Fibroblast of lung (primary cell): ENCODE results near the gene KCNE2. TPM values are rescaled to one million over a fixed set of nuclear protein-coding genes. Genes with fewer than 3 reads are reported as not detected.

ENCODE experiments used
- DNase-seq, 2 donors: peaks; one replicate each; pipeline versions ENCODE4 v3.0.0 to v3.0.0-alpha.2; 2010; ENCODE audit warnings: low read depth in 2 of 2
- H2AFZ ChIP-seq: 2 replicates; pipeline ENCODE4 v1.5.1; 2012; ENCODE audit warnings: low read length, control low read depth, inconsistent platforms
- H3K27ac ChIP-seq: 2 replicates; pipeline ENCODE4 v1.5.1; 2011; ENCODE audit warnings: low read length, control low read depth; ENCODE audit not compliant: insufficient read depth
- H3K27me3 ChIP-seq: 2 replicates; pipeline ENCODE4 v1.5.1; 2011; ENCODE audit warnings: mild to moderate bottlenecking, low read length; ENCODE audit not compliant: control insufficient read depth, insufficient read depth
- H3K36me3 ChIP-seq: 2 replicates; pipeline ENCODE4 v1.5.1; 2011; ENCODE audit warnings: low read length; ENCODE audit not compliant: control insufficient read depth, insufficient read depth
- H3K4me1 ChIP-seq: 2 replicates; pipeline ENCODE4 v1.5.1; 2011; ENCODE audit warnings: low read length; ENCODE audit not compliant: control insufficient read depth, insufficient read depth; ENCODE audit errors: extremely low read depth
- H3K4me2 ChIP-seq: 2 replicates; pipeline ENCODE4 v1.5.1; 2011; ENCODE audit warnings: low read length, control low read depth; ENCODE audit not compliant: insufficient read depth; ENCODE audit errors: extremely low read depth
- H3K4me3 ChIP-seq, 4 experiments: fragments of 200-600 bp in 1 of 4; sonication (generic) in 1 of 4; replicated peaks in 1 of 4; 2 replicates each; pipeline ENCODE4 v1.5.1; 2011 to 2016; ENCODE audit warnings: low read length in 4 of 4, low read depth in 3 of 4, mild to moderate bottlenecking in 3 of 4, control low read depth in 2 of 4, inconsistent platforms in 1 of 4, mixed read lengths in 1 of 4; ENCODE audit not compliant: insufficient read depth in 1 of 4; ENCODE audit errors: control extremely low read depth in 1 of 4
- H3K79me2 ChIP-seq: 2 replicates; pipeline ENCODE4 v1.5.1; 2012; ENCODE audit warnings: mild to moderate bottlenecking, low read length, inconsistent platforms; ENCODE audit not compliant: control insufficient read depth, insufficient read depth
- H3K9ac ChIP-seq: 2 replicates; pipeline ENCODE4 v1.5.1; 2011; ENCODE audit warnings: mild to moderate bottlenecking, low read length, control low read depth; ENCODE audit not compliant: insufficient read depth
- H3K9me3 ChIP-seq: 2 replicates; pipeline ENCODE4 v1.5.1; 2012; ENCODE audit warnings: low read depth, low read length; ENCODE audit not compliant: control insufficient read depth, insufficient read depth
- H4K20me1 ChIP-seq: 2 replicates; pipeline ENCODE4 v1.5.1; 2011; ENCODE audit warnings: low read length; ENCODE audit not compliant: control insufficient read depth, insufficient read depth; ENCODE audit errors: extremely low read depth
- CTCF ChIP-seq, 2 donors: IDR thresholded peaks in 1 of 2; conservative IDR thresholded peaks in 1 of 2; 1 replicate in 1 of 2; 2 replicates in 1 of 2; pipeline ENCODE4 v1.5.1; 2011 to 2012; ENCODE audit warnings: low read length in 2 of 2, control low read depth in 1 of 2, inconsistent platforms in 1 of 2, low read depth in 1 of 2, mild to moderate bottlenecking in 1 of 2
- EZH2 ChIP-seq: IDR thresholded peaks from 2 replicates; pipeline ENCODE4 v1.5.1; 2012; ENCODE audit warnings: low read length, control low read depth, mild to moderate bottlenecking; ENCODE audit errors: missing control alignments
- polyA plus RNA-seq, 2 donors: library from polyadenylated mRNA; depleted of rRNA in 1 of 2; stranded (reverse) in 1 of 2; unstranded in 1 of 2; fragments of >200 nt; gene quantifications; 2 replicates each; pipeline ENCODE4 v1.2.1, GENCODE V29; 2011 to 2012; ENCODE audit warnings: missing spikeins in 1 of 2
- total RNA-seq: library from RNA; depleted of rRNA; stranded (reverse); fragments of >200 nt; gene quantifications from 2 replicates; pipeline ENCODE4 v1.2.1, GENCODE V29; 2014

The KCNE2 gene
- total and polyA plus RNA-seq, 2 donors (not counting 1 experiment from before 2014, with no cell fraction given) = 0.17 TPM; not detected in 1

- H3K27ac ChIP-seq = no peak overlapping the region
- peaks cover 2% of the 10 kb centered on the region for H3K27me3 ChIP-seq
- DNase-seq = no peak
- no peak overlapping the region for H3K4me3 ChIP-seq
- H2AFZ ChIP-seq = no peak overlapping the region
- no peak overlapping the region for H3K9ac ChIP-seq
- H3K9me3 ChIP-seq = no peaks in the 10 kb centered on the region
- H4K20me1 ChIP-seq = no peaks in the 10 kb centered on the region
- no peak overlapping the region for H3K4me2 ChIP-seq
- TF ChIP-seq EZH2 (no peak), CTCF (conservative IDR thresholded peaks at IDR 0.05 in 1 of 2, IDR thresholded peaks at IDR 0.05 in 1 of 2; ENCODE audit: low read depth in 1 of 2, low read length in 2 of 2) (no peak)
- H3K4me1 ChIP-seq = no peaks in the 10 kb centered on the region
- no peaks in the 10 kb centered on the region for H3K36me3 ChIP-seq
- H3K79me2 ChIP-seq = no peaks in the 10 kb centered on the region
Measured at GRCh38 chr21:34340061-34340460, 23.7 kb upstream of the KCNE2 start.

- H4K20me1 ChIP-seq = no peaks in the 10 kb centered on the region
- no peaks in the 10 kb centered on the region for H3K36me3 ChIP-seq
- H3K4me2 ChIP-seq = no peak overlapping the region
- H2AFZ ChIP-seq = no peak overlapping the region
- no peak for DNase-seq
- H3K9me3 ChIP-seq = no peaks in the 10 kb centered on the region
- H3K4me3 ChIP-seq = no peak overlapping the region
- no peaks in the 10 kb centered on the region for H3K79me2 ChIP-seq
- peaks cover 2% of the 10 kb centered on the region for H3K27me3 ChIP-seq
- no peak overlapping the region for H3K27ac ChIP-seq
- H3K9ac ChIP-seq = no peak overlapping the region
- peaks cover 7% of the 10 kb centered on the region for H3K4me1 ChIP-seq
- no peak for TF ChIP-seq EZH2
- TF ChIP-seq CTCF (conservative IDR thresholded peaks at IDR 0.05 in 1 of 2, IDR thresholded peaks at IDR 0.05 in 1 of 2; ENCODE audit: low read depth in 1 of 2, low read length in 2 of 2) = no peak
Measured at GRCh38 chr21:34342476-34342875, 21.3 kb upstream of the KCNE2 start.

- no peak overlapping the region for H3K4me3 ChIP-seq
- no peaks in the 10 kb centered on the region for H3K36me3 ChIP-seq
- TF ChIP-seq EZH2 (no peak), CTCF (conservative IDR thresholded peaks at IDR 0.05 in 1 of 2, IDR thresholded peaks at IDR 0.05 in 1 of 2; ENCODE audit: low read depth in 1 of 2, low read length in 2 of 2) (no peak)
- peaks cover 7% of the 10 kb centered on the region for H3K4me1 ChIP-seq
- no peak overlapping the region for H2AFZ ChIP-seq
- H3K9ac ChIP-seq = no peak overlapping the region
- no peak overlapping the region for H3K4me2 ChIP-seq
- DNase-seq = no peak
- no peak overlapping the region for H3K27ac ChIP-seq
- H3K9me3 ChIP-seq = no peaks in the 10 kb centered on the region
- H4K20me1 ChIP-seq = no peaks in the 10 kb centered on the region
- H3K27me3 ChIP-seq = peaks cover 2% of the 10 kb centered on the region
- no peaks in the 10 kb centered on the region for H3K79me2 ChIP-seq
Measured at GRCh38 chr21:34343347-34343746, 20.5 kb upstream of the KCNE2 start.
